Measurements from ENCODE around the gene SNRPA. TPM values are rescaled to one million over a fixed set of nuclear protein-coding genes. Genes with fewer than 3 reads are reported as not detected.

SNRPA gene
- total RNA-seq, 2 donors from 2014 or later, result 70.3 to 92.2 TPM

GRCh38 chr19:40799558-40800338 lies 48.7 kb downstream of the SNRPA start:
- Histone ChIP-seq H3K27ac (peak overlapping the region; percentile 93 to 97), H3K9me3 (no peaks in the 10 kb centered on the region), H3K4me3 (peak overlapping the region; percentile 77 to 98), H3K27me3 (replicated peaks; ENCODE audit: insufficient read depth) (no peaks in the 10 kb centered on the region), H3K36me3 (peaks cover 0 to 6% of the 10 kb centered on the region in 2 donors), H3K4me1 (replicated peaks) (peaks cover 43% of the 10 kb centered on the region)
- intact Hi-C loops (cut with DNase I), result no loop called here
- WGBS, result under 1% methylated on average over 40 of the region's 40 CpGs
- TF ChIP-seq, protein P1, sequence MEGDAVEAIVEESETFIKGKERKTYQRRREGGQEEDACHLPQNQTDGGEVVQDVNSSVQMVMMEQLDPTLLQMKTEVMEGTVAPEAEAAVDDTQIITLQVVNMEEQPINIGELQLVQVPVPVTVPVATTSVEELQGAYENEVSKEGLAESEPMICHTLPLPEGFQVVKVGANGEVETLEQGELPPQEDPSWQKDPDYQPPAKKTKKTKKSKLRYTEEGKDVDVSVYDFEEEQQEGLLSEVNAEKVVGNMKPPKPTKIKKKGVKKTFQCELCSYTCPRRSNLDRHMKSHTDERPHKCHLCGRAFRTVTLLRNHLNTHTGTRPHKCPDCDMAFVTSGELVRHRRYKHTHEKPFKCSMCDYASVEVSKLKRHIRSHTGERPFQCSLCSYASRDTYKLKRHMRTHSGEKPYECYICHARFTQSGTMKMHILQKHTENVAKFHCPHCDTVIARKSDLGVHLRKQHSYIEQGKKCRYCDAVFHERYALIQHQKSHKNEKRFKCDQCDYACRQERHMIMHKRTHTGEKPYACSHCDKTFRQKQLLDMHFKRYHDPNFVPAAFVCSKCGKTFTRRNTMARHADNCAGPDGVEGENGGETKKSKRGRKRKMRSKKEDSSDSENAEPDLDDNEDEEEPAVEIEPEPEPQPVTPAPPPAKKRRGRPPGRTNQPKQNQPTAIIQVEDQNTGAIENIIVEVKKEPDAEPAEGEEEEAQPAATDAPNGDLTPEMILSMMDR (IDR thresholded peaks at IDR 0.05), result no peak
- TF ChIP-seq POLR2AphosphoS5 (IDR thresholded peaks at IDR 0.05), result no peak
- TF ChIP-seq POLR2A (IDR thresholded peaks at IDR 0.05), result no peak
- no peak for DNase-seq (ENCODE audit: low spot score)

- no peak for TF ChIP-seq POLR2AphosphoS5 (IDR thresholded peaks at IDR 0.05)
- TF ChIP-seq POLR2A (IDR thresholded peaks at IDR 0.05), result no peak
- TF ChIP-seq, protein P1 (IDR thresholded peaks at IDR 0.05), result no peak
These were observed 49.5 kb downstream of the SNRPA start for GRCh38 chr19:40800339-40800996.

DNA sequence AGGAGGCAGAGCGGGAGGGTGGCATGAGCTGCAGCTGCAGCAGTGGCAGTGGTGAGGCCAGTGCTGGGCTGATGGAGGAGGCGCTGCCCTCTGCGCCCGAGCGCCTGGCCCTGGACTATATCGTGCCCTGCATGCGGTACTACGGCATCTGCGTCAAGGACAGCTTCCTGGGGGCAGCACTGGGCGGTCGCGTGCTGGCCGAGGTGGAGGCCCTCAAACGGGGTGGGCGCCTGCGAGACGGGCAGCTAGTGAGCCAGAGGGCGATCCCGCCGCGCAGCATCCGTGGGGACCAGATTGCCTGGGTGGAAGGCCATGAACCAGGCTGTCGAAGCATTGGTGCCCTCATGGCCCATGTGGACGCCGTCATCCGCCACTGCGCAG lies 50.0 kb downstream of the SNRPA start:
- no peaks in the 10 kb centered on the region for H3K9me3 ChIP-seq
- no peaks in the 10 kb centered on the region for H3K27me3 ChIP-seq (replicated peaks; ENCODE audit: insufficient read depth)
- peak overlapping the region in 1 of 2 donors; percentile 98 for H3K4me3 ChIP-seq
- TF ChIP-seq POLR2AphosphoS5 (IDR thresholded peaks at IDR 0.05) (no peak), POLR2A (IDR thresholded peaks at IDR 0.05) (no peak)
- TF ChIP-seq, protein P1 (IDR thresholded peaks at IDR 0.05), result no peak
- peak overlapping the region; percentile 93 to 97 for H3K27ac ChIP-seq
- 86% methylated on average over 26 of the region's 27 CpGs for WGBS
- no peak for DNase-seq (ENCODE audit: low spot score)
- intact Hi-C loops (cut with DNase I), result no loop called here
- peaks cover 0 to 6% of the 10 kb centered on the region in 2 donors for H3K36me3 ChIP-seq
- peaks cover 55% of the 10 kb centered on the region for H3K4me1 ChIP-seq (replicated peaks)

More at GRCh38 chr19:40800339-40800996, 49.5 kb downstream of the SNRPA start:
- no peak for DNase-seq (ENCODE audit: low spot score)
- Histone ChIP-seq H3K36me3 (peaks cover 0 to 6% of the 10 kb centered on the region in 2 donors), H3K9me3 (no peaks in the 10 kb centered on the region), H3K4me3 (peak overlapping the region; percentile 77 to 98), H3K4me1 (replicated peaks) (peaks cover 49% of the 10 kb centered on the region), H3K27me3 (replicated peaks; ENCODE audit: insufficient read depth) (no peaks in the 10 kb centered on the region), H3K27ac (peak overlapping the region; percentile 93 to 97)
- intact Hi-C loops (cut with DNase I), result no loop called here
- 52% methylated on average over 27 of the region's 27 CpGs for WGBS

GRCh38 chr19:40801426-40802299 lies 50.7 kb downstream of the SNRPA start:
- Histone ChIP-seq H3K36me3 (peaks cover 0 to 6% of the 10 kb centered on the region in 2 donors), H3K4me1 (replicated peaks) (peaks cover 60% of the 10 kb centered on the region), H3K4me3 (peak overlapping the region in 1 of 2 donors; percentile 6), H3K27me3 (replicated peaks; ENCODE audit: insufficient read depth) (no peaks in the 10 kb centered on the region), H3K9me3 (no peaks in the 10 kb centered on the region), H3K27ac (peak overlapping the region; percentile 72 to 97)
- no peak for DNase-seq (ENCODE audit: low spot score)
- no peak for TF ChIP-seq POLR2A (IDR thresholded peaks at IDR 0.05)
- TF ChIP-seq, protein P1 (IDR thresholded peaks at IDR 0.05), result no peak
- TF ChIP-seq POLR2AphosphoS5 (IDR thresholded peaks at IDR 0.05), result no peak
- intact Hi-C loops (cut with DNase I), result no loop called here
- WGBS, result 43% methylated on average over 13 of the region's 13 CpGs
